Upper lobe of right lung (tissue), 1 donor: ENCODE results near the gene SSMEM1. TPM values are rescaled to one million over a fixed set of nuclear protein-coding genes. Genes with fewer than 3 reads are reported as not detected.
"Not testable (repeated sequence)": the region's sequence is repeated elsewhere in the genome, so short reads cannot be mapped to it uniquely, and the experiment has no call there.

Experiments used
- ATAC-seq: fragments of 200-7000 bp; cut with Tn5 transposase; one replicate; pipeline ENCODE4 v1.9.1; 2020; ENCODE audit warnings: mild to moderate bottlenecking, moderate library complexity
- DNase-seq: peaks from one replicate; pipeline ENCODE4 v3.0.0-alpha.2; 2020
- H3K27ac ChIP-seq: fragments of 200-600 bp; one replicate; pipeline ENCODE4 v1.8.0; 2022
- H3K27me3 ChIP-seq: fragments of 200-600 bp; one replicate; pipeline ENCODE4 v1.8.0; 2022; ENCODE audit warnings: mild to moderate bottlenecking
- H3K36me3 ChIP-seq: fragments of 200-600 bp; one replicate; pipeline ENCODE4 v1.8.0; 2022
- H3K4me1 ChIP-seq: fragments of 200-600 bp; one replicate; pipeline ENCODE4 v1.8.0; 2022
- H3K4me3 ChIP-seq: fragments of 200-600 bp; one replicate; pipeline ENCODE4 v1.8.0; 2022; ENCODE audit warnings: mild to moderate bottlenecking
- H3K9me3 ChIP-seq: fragments of 200-600 bp; one replicate; pipeline ENCODE4 v1.8.0; 2022
- CTCF ChIP-seq: fragments of 200-600 bp; IDR thresholded peaks from one replicate; pipeline ENCODE4 v1.8.0; 2022; ENCODE audit warnings: antibody characterized with exemption
- intact Hi-C: fragments of 100-400 bp; cut with DNase I; formaldehyde crosslinking; loops from one replicate; pipeline ENCODE4 v1.11.0; 2022
- total RNA-seq: library from RNA; stranded (reverse); fragmentation: NEBNext Ultra II Directional; extraction: Animal tissue kit (Norgen Biotek cat#: 25700); gene quantifications from one replicate; pipeline ENCODE4 v1.2.1, GENCODE V29; 2021
- donor health status: DM: no; HTN: yes; CAD: no; lungs with severe emphysema.

Gene SSMEM1
- total RNA-seq, 1 donor from 2014 or later: not detected

- no peak for TF ChIP-seq CTCF
- H3K36me3 ChIP-seq: peaks cover 68% of the 10 kb centered on the region
Measured at GRCh38 chr7:130178251-130178650, 29.4 kb upstream of the SSMEM1 start.

GRCh38 chr7:130179631-130180030, 28.0 kb upstream of the SSMEM1 start:
- H3K36me3 ChIP-seq: peaks cover 69% of the 10 kb centered on the region
- H3K4me1 ChIP-seq: no peaks in the 10 kb centered on the region
- DNase-seq: no peak
- no peak overlapping the region for H3K4me3 ChIP-seq
- TF ChIP-seq CTCF: no peak
- H3K27ac ChIP-seq: no peak overlapping the region
- ATAC-seq: no peak
- intact Hi-C loops: no loop called here
- no peaks in the 10 kb centered on the region for H3K27me3 ChIP-seq
- H3K9me3 ChIP-seq: no peaks in the 10 kb centered on the region

More at GRCh38 chr7:130178251-130178650, 29.4 kb upstream of the SSMEM1 start:
- DNase-seq: no peak
- Histone ChIP-seq H3K4me1 (no peaks in the 10 kb centered on the region), H3K27me3 (no peaks in the 10 kb centered on the region), H3K27ac (no peak overlapping the region), H3K9me3 (no peaks in the 10 kb centered on the region), H3K4me3 (no peak overlapping the region)
- intact Hi-C loops: no loop called here
- ATAC-seq: no peak

GRCh38 chr7:130180571-130181262, 26.9 kb upstream of the SSMEM1 start:
- Histone ChIP-seq H3K9me3 (no peaks in the 10 kb centered on the region), H3K4me3 (no peak overlapping the region), H3K36me3 (peaks cover 71% of the 10 kb centered on the region), H3K27me3 (no peaks in the 10 kb centered on the region), H3K27ac (no peak overlapping the region), H3K4me1 (no peaks in the 10 kb centered on the region)
- intact Hi-C loops: no loop called here
- DNase-seq (no peak), ATAC-seq (no peak)
- no peak for TF ChIP-seq CTCF

GRCh38 chr7:130181263-130181605, 26.4 kb upstream of the SSMEM1 start:
- ATAC-seq: no peak
- TF ChIP-seq CTCF: no peak
- Histone ChIP-seq H3K9me3 (no peaks in the 10 kb centered on the region), H3K4me3 (no peak overlapping the region), H3K4me1 (no peaks in the 10 kb centered on the region), H3K36me3 (peaks cover 71% of the 10 kb centered on the region), H3K27me3 (no peaks in the 10 kb centered on the region), H3K27ac (no peak overlapping the region)
- DNase-seq: no peak
- intact Hi-C loops: no loop called here

- Histone ChIP-seq H3K27ac (no peak overlapping the region), H3K36me3 (peaks cover 69% of the 10 kb centered on the region), H3K27me3 (no peaks in the 10 kb centered on the region), H3K4me1 (no peaks in the 10 kb centered on the region), H3K4me3 (no peak overlapping the region), H3K9me3 (no peaks in the 10 kb centered on the region)
- ATAC-seq: no peak
- TF ChIP-seq CTCF: no peak
- intact Hi-C loops: no loop called here
- no peak for DNase-seq
Measured at GRCh38 chr7:130182990-130183389, 24.7 kb upstream of the SSMEM1 start.

- H3K4me1 ChIP-seq, ATAC-seq, H3K9me3 ChIP-seq, intact Hi-C loops, H3K4me3 ChIP-seq, H3K27me3 ChIP-seq, H3K27ac ChIP-seq, DNase-seq: not testable (repeated sequence)
- H3K36me3 ChIP-seq: peaks cover 56% of the 10 kb centered on the region
Measured at GRCh38 chr7:130184349-130184748, 23.3 kb upstream of the SSMEM1 start.
